Astrocyte (in vitro differentiated cells and primary cell): ENCODE data around the gene ASH1L.

Experiments used
- EZH2 ChIP-seq: IDR thresholded peaks from 2 replicates; pipeline ENCODE4 v1.6.1; 2012; ENCODE audit warnings: mild to moderate bottlenecking, low read length, inconsistent platforms; ENCODE audit not compliant: insufficient read depth
- TF ChIP-seq, protein P1 (sequence below): IDR thresholded peaks from 2 replicates; pipeline ENCODE4 v1.5.1; 2011; ENCODE audit warnings: low read depth, mild to moderate bottlenecking, inconsistent platforms, low read length, moderate library complexity; ENCODE audit not compliant: insufficient read depth

DNA sequence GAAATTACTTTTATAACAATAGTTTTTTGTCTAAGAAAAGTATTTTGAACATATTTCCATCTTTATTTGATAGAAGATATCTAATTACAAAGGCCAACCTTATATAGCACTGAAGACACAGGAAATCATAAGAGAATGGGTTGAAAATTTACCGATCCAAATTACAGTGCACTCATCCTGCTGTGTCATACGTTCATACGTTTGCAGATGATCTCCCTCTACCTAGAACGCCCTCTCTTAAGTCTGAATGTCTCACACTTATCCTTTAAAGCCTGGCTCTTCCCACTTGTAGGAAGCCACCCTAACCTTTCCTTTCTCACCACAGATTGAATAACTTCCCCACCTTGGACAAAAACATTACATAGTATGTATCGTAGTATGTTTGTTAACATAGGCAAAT is 9.3 kb downstream of the ASH1L start:
- TF ChIP-seq, protein P1, sequence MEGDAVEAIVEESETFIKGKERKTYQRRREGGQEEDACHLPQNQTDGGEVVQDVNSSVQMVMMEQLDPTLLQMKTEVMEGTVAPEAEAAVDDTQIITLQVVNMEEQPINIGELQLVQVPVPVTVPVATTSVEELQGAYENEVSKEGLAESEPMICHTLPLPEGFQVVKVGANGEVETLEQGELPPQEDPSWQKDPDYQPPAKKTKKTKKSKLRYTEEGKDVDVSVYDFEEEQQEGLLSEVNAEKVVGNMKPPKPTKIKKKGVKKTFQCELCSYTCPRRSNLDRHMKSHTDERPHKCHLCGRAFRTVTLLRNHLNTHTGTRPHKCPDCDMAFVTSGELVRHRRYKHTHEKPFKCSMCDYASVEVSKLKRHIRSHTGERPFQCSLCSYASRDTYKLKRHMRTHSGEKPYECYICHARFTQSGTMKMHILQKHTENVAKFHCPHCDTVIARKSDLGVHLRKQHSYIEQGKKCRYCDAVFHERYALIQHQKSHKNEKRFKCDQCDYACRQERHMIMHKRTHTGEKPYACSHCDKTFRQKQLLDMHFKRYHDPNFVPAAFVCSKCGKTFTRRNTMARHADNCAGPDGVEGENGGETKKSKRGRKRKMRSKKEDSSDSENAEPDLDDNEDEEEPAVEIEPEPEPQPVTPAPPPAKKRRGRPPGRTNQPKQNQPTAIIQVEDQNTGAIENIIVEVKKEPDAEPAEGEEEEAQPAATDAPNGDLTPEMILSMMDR: no peak
- TF ChIP-seq EZH2: no peak
